HUES48 (cell line): Measurements from ENCODE around the gene PRDM8.
"Not testable (repeated sequence)": the region's sequence is repeated elsewhere in the genome, so short reads cannot be mapped to it uniquely, and the experiment has no call there.

Experiments
- H3K27ac ChIP-seq: one replicate; pipeline ENCODE4 v1.7.0; 2013; ENCODE audit warnings: low read depth, low read length, inconsistent platforms
- H3K27me3 ChIP-seq: 2 replicates; pipeline ENCODE4 v1.6.1; 2013; ENCODE audit warnings: mild to moderate bottlenecking, low read length; ENCODE audit not compliant: control insufficient read depth, insufficient read depth
- H3K36me3 ChIP-seq: 2 replicates; pipeline ENCODE4 v1.6.1; 2013; ENCODE audit warnings: low read length; ENCODE audit not compliant: control insufficient read depth, insufficient read depth
- H3K4me1 ChIP-seq: 2 replicates; pipeline ENCODE4 v1.6.1; 2013; ENCODE audit warnings: mild to moderate bottlenecking, low read length; ENCODE audit not compliant: control insufficient read depth, insufficient read depth
- H3K4me3 ChIP-seq: 2 replicates; pipeline ENCODE4 v1.5.1; 2013; ENCODE audit warnings: mild to moderate bottlenecking, low read depth, low read length
- H3K9ac ChIP-seq: 2 replicates; pipeline ENCODE4 v1.6.1; 2013; ENCODE audit warnings: mild to moderate bottlenecking, low read depth, low read length, moderate library complexity
- H3K9me3 ChIP-seq: 2 replicates; pipeline ENCODE4 v1.6.1; 2013; ENCODE audit warnings: low read length; ENCODE audit not compliant: control insufficient read depth, insufficient read depth

Gene PRDM8

GRCh38 chr4:80171251-80171650 is 26.1 kb upstream of the PRDM8 start:
- Histone ChIP-seq H3K4me1 (0 out of 2 replicates have a peak, but pooled peaks cover 3% of the 10 kb centered on the region), H3K9me3 (no peaks in the 10 kb centered on the region), H3K27me3 (no peaks in the 10 kb centered on the region), H3K36me3 (no peaks in the 10 kb centered on the region), H3K27ac (no peak overlapping the region), H3K4me3 (no peak overlapping the region), H3K9ac (no peak overlapping the region)

- 0 out of 2 replicates have a peak, but pooled peaks cover 3% of the 10 kb centered on the region for H3K4me1 ChIP-seq
- no peak overlapping the region for H3K4me3 ChIP-seq
- H3K9ac ChIP-seq = no peak overlapping the region
- H3K27ac ChIP-seq = no peak overlapping the region
- no peaks in the 10 kb centered on the region for H3K36me3 ChIP-seq
- H3K9me3 ChIP-seq = no peaks in the 10 kb centered on the region
- no peaks in the 10 kb centered on the region for H3K27me3 ChIP-seq
Measured at GRCh38 chr4:80171656-80172055, 25.6 kb upstream of the PRDM8 start.

GRCh38 chr4:80172203-80172602 is 25.1 kb upstream of the PRDM8 start:
- 0 out of 2 replicates have a peak, but pooled peaks cover 3% of the 10 kb centered on the region for H3K4me1 ChIP-seq
- H3K36me3 ChIP-seq = no peaks in the 10 kb centered on the region
- H3K27me3 ChIP-seq = no peaks in the 10 kb centered on the region
- no peak overlapping the region for H3K27ac ChIP-seq
- H3K9ac ChIP-seq = no peak overlapping the region
- no peaks in the 10 kb centered on the region for H3K9me3 ChIP-seq
- H3K4me3 ChIP-seq = no peak overlapping the region

- Histone ChIP-seq H3K9me3 (no peaks in the 10 kb centered on the region), H3K4me1 (0 out of 2 replicates have a peak, but pooled peaks cover 3% of the 10 kb centered on the region), H3K27me3 (no peaks in the 10 kb centered on the region), H3K9ac (no peak overlapping the region), H3K27ac (no peak overlapping the region), H3K36me3 (no peaks in the 10 kb centered on the region), H3K4me3 (no peak overlapping the region)
Measured at GRCh38 chr4:80173401-80173800, 23.9 kb upstream of the PRDM8 start.

- H3K4me1 ChIP-seq = 0 out of 2 replicates have a peak, but pooled peaks cover 3% of the 10 kb centered on the region
- H3K4me3 ChIP-seq = no peak overlapping the region
- H3K36me3 ChIP-seq = no peaks in the 10 kb centered on the region
- no peaks in the 10 kb centered on the region for H3K9me3 ChIP-seq
- no peaks in the 10 kb centered on the region for H3K27me3 ChIP-seq
- no peak overlapping the region for H3K27ac ChIP-seq
- no peak overlapping the region for H3K9ac ChIP-seq
Measured at GRCh38 chr4:80173841-80174240, 23.5 kb upstream of the PRDM8 start.

GRCh38 chr4:80177793-80178192 is 19.5 kb upstream of the PRDM8 start:
- H3K27ac ChIP-seq, H3K4me1 ChIP-seq, H3K9me3 ChIP-seq, H3K36me3 ChIP-seq, H3K4me3 ChIP-seq, H3K9ac ChIP-seq: not testable (repeated sequence)
- peaks cover 37% of the 10 kb centered on the region for H3K27me3 ChIP-seq

- Histone ChIP-seq H3K36me3 (no peaks in the 10 kb centered on the region), H3K27ac (no peak overlapping the region), H3K9me3 (no peaks in the 10 kb centered on the region), H3K4me1 (peaks cover 4% of the 10 kb centered on the region; the same call in 1 of the 2 replicates), H3K27me3 (peaks cover 49% of the 10 kb centered on the region), H3K4me3 (no peak overlapping the region), H3K9ac (no peak overlapping the region)
Measured at GRCh38 chr4:80178964-80179363, 18.3 kb upstream of the PRDM8 start.

- peaks cover 4% of the 10 kb centered on the region; the same call in 1 of the 2 replicates for H3K4me1 ChIP-seq
- H3K9me3 ChIP-seq = no peaks in the 10 kb centered on the region
- no peak overlapping the region for H3K4me3 ChIP-seq
- H3K27ac ChIP-seq = no peak overlapping the region
- no peak overlapping the region for H3K9ac ChIP-seq
- H3K27me3 ChIP-seq = peaks cover 56% of the 10 kb centered on the region
- H3K36me3 ChIP-seq = no peaks in the 10 kb centered on the region
Measured at GRCh38 chr4:80179637-80180161, 17.6 kb upstream of the PRDM8 start.

GRCh38 chr4:80180743-80181142 is 16.6 kb upstream of the PRDM8 start:
- peaks cover 14% of the 10 kb centered on the region for H3K4me1 ChIP-seq
- H3K27ac ChIP-seq = no peak overlapping the region
- H3K27me3 ChIP-seq = peaks cover 67% of the 10 kb centered on the region
- H3K9me3 ChIP-seq = no peaks in the 10 kb centered on the region
- H3K9ac ChIP-seq = no peak overlapping the region
- H3K36me3 ChIP-seq = no peaks in the 10 kb centered on the region
- H3K4me3 ChIP-seq = no peak overlapping the region

- Histone ChIP-seq H3K9me3 (no peaks in the 10 kb centered on the region), H3K4me3 (no peak overlapping the region), H3K9ac (no peak overlapping the region), H3K27me3 (peaks cover 83% of the 10 kb centered on the region), H3K4me1 (peaks cover 17% of the 10 kb centered on the region), H3K27ac (no peak overlapping the region), H3K36me3 (no peaks in the 10 kb centered on the region)
Measured at GRCh38 chr4:80182237-80182866, 15.0 kb upstream of the PRDM8 start.

GRCh38 chr4:80183250-80184052 is 13.9 kb upstream of the PRDM8 start:
- Histone ChIP-seq H3K27ac (no peak overlapping the region), H3K9ac (no peak overlapping the region), H3K36me3 (no peaks in the 10 kb centered on the region), H3K27me3 (peaks cover 94% of the 10 kb centered on the region), H3K9me3 (no peaks in the 10 kb centered on the region), H3K4me3 (peak overlapping the region; percentile 60), H3K4me1 (peaks cover 17% of the 10 kb centered on the region)
